Stimulated activated CD4-positive, alpha-beta T cell treated with anti-CD3 and anti-CD28 coated beads, Interleukin-15, amount 100 ng/mL, for 48 hours (primary cell): ENCODE measurements around the gene DRC3.

Experiments
- DNase-seq, 2 donors: peaks; one replicate each; pipeline ENCODE4 v3.0.0-alpha.2; 2020; ENCODE audit warnings: low read depth in 2 of 2

DRC3 gene

DNA sequence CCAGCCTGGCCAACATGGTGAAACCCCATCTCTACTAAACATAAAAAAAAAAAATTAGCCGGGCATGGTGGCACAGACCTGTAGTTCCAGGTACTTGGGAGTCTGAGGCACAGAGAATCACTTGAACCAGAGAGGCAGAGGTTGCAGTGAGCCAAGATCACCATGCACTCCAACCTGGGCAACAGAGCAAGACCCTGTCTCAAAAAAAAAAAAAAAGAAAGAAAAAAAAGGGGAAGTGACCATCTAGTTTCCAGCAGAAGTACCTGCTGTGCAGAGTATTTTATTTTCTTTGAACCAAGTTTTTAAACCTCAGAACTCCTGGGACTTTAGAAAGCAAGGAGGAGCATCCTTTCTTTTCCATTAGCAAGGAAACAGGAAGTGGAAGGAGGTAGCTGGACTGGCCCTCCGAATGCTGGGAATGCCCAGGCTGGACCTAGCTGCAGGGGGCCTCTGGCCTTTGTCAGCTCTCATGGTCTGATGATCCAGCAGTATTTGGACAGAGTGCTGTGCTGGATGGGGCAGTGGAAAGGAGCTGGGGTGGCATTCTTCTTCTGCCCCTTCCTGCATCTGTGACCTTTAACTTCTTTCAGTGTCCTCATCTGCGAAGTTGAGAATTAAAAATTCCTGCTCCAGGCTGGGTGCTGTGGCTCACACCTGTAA is 73.2 kb downstream of the DRC3 start:
- DNase-seq, result no peak

DNA sequence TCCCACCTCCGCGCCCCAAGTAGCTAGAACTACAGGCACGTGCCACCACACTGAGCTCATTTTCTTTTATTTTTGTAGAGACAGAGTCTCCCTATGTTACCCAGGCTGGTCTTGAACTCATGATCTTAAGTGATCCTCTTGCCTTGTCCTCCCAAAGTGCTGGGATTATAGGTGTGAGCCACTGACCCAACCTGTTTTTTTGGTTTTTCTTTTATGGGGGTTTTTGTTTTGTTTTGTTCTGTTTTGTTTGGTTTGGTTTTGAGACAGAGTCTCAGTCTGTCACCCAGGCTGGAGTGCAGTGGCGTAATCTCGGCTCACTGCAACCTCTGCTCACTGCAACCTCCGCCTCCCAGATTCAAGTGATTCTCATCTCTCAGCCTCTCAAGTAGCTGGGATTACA is 82.9 kb downstream of the DRC3 start:
- DNase-seq, result no peak

DNA sequence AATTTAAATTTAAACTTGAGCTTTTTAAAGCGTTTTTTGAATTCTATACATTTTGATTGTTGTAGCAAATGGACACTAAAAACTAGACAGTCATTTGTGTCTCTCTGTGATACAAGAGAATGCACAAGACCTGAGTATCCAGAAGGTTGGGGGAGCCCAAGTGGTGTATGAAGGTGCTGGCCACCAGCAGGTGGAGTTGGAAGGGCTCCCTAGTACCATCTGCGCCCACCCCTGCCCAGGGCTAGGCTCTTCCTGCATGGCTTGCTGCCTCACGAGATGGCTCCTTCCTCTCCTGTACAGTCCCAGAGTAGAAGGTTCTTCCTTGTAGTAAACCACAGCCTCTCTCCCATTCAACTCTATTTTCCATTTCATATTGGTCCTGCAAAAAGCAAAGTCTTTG is 83.6 kb downstream of the DRC3 start:
- no peak for DNase-seq

DNA sequence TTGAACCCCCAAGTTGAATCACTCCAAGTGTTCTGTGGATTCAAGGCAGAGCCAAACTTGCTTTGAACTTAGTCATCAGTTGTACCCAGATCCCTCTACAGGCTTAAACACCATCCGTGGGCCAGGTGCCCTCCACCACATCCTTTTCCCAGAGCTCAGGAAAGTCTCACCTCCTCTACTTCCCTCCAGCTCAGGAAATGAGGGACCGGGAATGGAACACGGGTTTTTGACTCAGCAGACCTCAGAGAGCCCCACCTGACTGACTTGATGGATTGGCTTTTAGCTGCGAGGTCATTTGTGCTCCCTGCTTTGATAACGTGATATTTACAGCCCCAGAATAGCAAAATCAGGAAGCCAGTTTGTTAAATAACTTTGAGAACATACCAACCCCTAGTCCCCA is 86.6 kb downstream of the DRC3 start:
- DNase-seq, result no peak

DNA sequence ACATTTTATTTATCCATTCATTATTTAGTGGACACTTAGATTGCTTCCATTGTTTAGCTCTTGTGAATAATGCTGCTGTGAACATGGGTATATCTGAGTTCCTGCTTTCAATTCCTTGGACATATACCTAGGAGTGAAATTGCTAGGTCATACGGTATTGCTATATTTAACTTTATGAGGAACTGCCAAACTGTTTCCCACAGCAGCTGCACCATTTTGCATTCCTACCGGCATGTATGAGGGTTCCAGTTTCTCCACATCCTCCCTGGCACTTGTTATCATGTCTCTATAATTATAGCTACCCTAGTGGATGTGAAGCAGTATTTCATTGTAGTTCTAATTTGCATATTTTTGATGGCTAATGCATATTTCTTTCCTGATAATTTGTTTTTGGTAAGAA is 91.4 kb downstream of the DRC3 start:
- DNase-seq, result no peak

DNA sequence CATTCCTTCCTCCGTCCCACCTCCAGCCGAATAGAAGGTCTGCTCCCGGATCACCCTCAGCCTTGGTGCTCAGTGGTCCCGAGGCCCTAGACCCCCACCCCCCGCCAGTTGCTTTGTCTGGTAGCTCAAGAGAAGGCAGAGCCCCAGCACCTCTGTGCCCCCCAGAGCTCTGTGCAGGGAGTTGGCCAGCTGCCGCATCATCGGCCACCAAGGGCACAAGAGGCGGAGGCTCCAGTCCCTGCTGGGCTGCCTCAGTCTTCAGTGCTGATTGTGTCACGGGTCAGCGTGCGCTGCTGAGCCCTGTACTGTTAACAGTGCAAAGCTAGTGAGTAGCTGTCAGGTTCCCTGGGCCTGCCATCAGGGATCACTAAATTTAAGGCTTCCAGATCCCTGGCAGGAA is 92.9 kb downstream of the DRC3 start:
- no peak for DNase-seq
